RWPE1 (cell line): Measurements from ENCODE around the gene NUAK1.

Experiments
- CTCF ChIA-PET: fragments of 350-600 bp; sonication (Branson Sonifier 250); formaldehyde crosslinking; extraction: SDS; loops from one replicate; lab custom pipeline; 2021; lab: Yijun Ruan, JAX
- POLR2A ChIA-PET: fragments of 400-600 bp; formaldehyde crosslinking; extraction: SDS; loops from one replicate; lab custom pipeline; 2020; ENCODE audit warnings: antibody characterized with exemption; ENCODE audit not compliant: low non-redundant PET; lab: Yijun Ruan, JAX
- DNase-seq: peaks from one replicate; pipeline ENCODE4 v3.0.0; 2012; ENCODE audit warnings: low spot score
- H3K27ac ChIP-seq: fragments of 450-650 bp; 2 replicates; pipeline ENCODE4 v1.5.1; 2017
- TF ChIP-seq, protein P1 (sequence below): fragments of 450-650 bp; conservative IDR thresholded peaks from 2 replicates; pipeline ENCODE4 v1.5.1; 2017; ENCODE audit warnings: low read depth, mild to moderate bottlenecking

NUAK1 gene

DNA sequence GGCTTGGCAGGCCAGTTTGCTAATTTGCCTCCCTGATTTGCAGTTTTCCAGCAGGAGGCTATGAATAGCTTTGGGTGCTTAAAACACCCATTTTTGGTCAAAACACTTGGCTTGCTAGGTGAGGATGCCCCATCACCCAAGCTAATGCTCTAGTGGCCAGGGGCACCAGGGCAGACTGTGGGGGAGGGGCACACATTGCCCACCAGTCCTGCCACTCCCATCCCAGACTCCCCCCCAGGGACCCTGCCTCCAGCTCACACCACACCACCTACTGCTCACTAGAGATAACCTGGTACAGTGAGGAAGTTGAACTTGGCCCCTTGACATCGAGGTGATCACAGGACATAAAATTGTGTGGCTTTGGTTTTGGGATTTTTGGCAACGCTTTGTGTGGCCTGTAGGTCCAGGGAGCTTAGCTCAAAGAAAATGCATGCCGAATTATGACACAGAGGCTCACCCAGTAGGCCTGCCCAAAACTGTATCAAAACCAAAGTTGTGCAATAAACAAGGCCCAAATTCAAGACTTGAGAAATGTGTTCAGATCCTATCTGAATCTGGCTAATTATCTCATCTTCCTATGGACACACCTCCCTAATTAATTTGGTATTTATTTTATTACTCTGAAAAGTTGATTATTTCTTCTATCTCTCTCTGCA, 4.3 kb downstream of the NUAK1 start:
- TF ChIP-seq, protein P1, sequence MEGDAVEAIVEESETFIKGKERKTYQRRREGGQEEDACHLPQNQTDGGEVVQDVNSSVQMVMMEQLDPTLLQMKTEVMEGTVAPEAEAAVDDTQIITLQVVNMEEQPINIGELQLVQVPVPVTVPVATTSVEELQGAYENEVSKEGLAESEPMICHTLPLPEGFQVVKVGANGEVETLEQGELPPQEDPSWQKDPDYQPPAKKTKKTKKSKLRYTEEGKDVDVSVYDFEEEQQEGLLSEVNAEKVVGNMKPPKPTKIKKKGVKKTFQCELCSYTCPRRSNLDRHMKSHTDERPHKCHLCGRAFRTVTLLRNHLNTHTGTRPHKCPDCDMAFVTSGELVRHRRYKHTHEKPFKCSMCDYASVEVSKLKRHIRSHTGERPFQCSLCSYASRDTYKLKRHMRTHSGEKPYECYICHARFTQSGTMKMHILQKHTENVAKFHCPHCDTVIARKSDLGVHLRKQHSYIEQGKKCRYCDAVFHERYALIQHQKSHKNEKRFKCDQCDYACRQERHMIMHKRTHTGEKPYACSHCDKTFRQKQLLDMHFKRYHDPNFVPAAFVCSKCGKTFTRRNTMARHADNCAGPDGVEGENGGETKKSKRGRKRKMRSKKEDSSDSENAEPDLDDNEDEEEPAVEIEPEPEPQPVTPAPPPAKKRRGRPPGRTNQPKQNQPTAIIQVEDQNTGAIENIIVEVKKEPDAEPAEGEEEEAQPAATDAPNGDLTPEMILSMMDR = no peak
- POLR2A ChIA-PET = no interaction called here
- peak overlapping the region; percentile 71 for H3K27ac ChIP-seq
- no peak for DNase-seq
- CTCF ChIA-PET = interaction anchor here (0.6 kb wide), 2 partner anchors 8 to 18 kb away, joined by 3 read pairs; no protein-coding TSS in a partner anchor

DNA sequence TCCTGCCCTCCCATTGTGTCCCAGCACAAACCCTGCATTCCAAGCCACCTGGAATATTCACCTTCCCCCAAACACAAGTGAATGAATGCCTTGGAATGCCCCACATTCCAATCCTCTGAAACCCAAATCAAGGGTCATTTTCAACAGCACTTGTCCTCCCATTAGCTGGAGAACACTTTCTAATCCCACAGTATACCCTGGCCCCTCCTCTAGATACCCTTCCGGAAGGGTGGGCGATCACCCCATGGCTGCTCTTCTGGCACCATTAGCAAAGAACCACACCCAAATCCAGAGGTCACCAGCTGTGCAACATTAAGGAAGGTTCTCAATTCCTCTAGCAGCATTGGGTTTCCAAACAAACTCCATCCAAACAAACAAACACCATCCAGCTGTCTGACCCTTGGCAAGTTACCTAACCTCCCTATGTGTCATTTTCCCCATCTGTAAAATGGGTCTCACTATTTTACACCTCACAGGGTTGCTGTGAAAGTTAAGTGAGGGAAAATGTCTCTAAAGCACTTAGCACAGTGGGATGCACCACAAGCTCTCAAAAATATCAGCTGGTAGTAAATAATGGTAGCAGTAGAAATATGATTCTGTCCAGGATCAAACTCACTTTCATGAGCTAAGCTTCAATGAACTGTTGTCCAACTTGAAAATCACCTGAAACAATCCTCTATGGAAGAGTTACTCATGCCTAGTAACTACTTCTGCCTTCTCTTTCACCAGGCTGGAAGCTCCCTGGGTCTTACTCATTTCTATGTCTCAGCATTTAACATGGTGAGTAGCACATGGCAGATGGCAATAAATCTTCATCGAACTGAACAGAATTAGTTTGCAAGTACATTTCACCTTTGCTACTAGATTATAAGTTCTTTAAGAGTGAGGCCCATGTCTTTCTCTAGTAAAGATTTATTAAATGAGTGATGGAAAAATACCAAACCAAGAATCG, 5.3 kb downstream of the NUAK1 start:
- CTCF ChIA-PET = interaction anchor here (0.5 kb wide), 1 partner anchor 117 kb away, joined by 3 read pairs; no protein-coding TSS in a partner anchor
- H3K27ac ChIP-seq = no peak overlapping the region
- TF ChIP-seq, protein P1 = no peak
- DNase-seq = peak; percentile 69
- POLR2A ChIA-PET = no interaction called here

DNA sequence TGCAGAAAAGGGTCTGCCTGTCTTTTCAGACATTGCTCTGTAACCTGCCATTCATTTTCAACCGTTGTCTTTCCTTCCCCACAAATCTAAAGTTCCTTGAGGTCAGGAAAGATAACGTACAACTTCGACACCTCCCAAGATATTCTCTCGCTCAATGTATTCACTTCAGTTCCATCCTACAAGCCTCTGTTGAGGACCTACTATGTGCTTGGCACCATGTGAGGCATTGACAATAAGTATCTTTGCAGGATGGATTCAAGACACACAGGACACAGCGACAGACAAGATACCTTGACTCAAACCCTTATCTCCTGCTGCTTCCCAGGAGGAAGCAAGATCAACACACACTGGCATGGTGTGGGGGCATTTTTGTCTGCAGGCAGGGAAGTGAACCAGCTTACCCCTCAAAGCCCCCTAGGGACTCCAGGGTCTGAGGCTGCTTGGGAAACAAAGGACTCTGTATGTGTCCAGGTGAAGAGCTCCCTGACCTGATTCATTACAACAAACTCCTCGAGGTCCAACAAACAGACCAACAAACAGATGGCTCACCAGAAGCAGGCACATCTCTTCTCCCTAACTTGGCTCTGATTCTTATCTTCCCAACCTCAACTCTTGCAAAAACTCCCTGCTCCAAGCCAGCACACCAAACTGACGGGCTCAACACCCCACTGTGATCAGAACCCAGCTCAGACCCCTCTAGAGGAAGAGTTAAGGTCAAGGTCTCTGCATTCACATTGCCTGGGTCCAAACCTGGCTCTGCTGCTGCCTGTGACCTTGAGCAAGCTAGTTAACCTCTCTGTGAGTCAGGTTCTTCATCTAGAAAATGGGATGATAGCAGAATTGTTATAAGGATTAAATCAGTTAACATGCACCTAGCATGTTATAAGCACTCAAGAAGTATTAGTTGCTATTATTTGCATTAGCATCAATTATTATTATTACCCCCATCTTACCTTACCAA, 6.3 kb downstream of the NUAK1 start:
- ChIA-PET CTCF (no interaction called here), POLR2A (no interaction called here)
- no peak for DNase-seq
- TF ChIP-seq, protein P1 = no peak
- peak overlapping the region; percentile 13; the same call in 1 of the 2 replicates for H3K27ac ChIP-seq

DNA sequence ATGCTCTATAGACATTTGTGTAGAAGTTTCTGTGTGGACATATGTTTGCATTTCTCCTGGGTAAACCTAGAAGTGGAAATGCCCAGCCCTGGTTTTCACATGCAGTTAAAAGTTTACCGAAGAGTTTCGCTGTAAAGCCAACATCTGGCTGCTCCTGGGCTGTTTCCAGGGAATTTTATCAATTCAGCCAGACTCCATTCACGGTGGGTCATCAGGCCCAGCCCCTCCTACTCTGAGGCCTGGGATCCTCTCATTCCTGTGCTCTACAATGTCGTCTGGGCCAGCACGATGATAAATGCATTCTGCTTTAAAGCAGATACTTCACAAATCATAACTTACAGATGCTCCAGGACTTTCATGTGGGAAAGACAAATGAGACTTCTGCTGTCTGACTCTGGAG, 7.1 kb downstream of the NUAK1 start:
- CTCF ChIA-PET = no interaction called here
- DNase-seq = no peak
- TF ChIP-seq, protein P1 = no peak
- no peak overlapping the region for H3K27ac ChIP-seq
- POLR2A ChIA-PET = interaction anchor here (0.5 kb wide), 1 partner anchor 938 kb away, joined by 3 read pairs; no protein-coding TSS in a partner anchor

DNA sequence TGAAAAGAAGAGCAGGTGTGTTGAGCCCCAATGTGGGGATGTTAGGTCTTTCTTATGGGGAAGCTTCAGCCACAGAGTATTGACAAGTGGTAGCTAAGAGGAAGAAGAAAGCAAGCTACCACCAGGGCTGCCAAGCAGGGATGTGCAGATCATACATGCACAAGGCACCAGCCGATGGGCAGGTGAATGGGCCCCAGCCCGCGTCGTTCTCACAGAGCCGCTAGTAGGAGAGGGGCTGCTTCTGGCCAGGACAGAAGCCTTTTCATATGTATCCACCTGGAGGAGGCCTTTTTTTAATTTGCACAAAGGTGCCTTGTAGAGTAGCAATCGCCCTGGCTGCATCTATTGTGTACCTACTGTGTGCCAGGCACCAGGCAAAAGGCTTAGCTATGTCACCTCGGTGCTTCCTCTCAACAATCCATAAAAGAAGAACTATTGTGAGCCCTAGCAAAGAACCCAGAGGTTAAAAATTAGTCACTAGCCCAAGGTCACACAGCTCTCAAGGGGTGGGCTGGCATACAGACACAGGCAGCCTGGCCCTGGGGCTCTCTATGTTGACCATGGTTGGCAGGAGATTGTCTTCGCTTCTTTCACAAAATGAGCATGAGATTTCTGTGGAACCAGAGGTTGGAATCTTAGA, 8.2 kb downstream of the NUAK1 start:
- ChIA-PET CTCF (interaction anchor here (0.6 kb wide), 1 partner anchor 647 kb away, joined by 3 read pairs; no protein-coding TSS in a partner anchor), POLR2A (no interaction called here)
- TF ChIP-seq, protein P1 = no peak
- H3K27ac ChIP-seq = no peak overlapping the region
- DNase-seq = no peak
